ENCODE results near the gene HSF2BP.
"Not testable (repeated sequence)": the region's sequence is repeated elsewhere in the genome, so short reads cannot be mapped to it uniquely, and the experiment has no call there.

HSF2BP gene

DNA sequence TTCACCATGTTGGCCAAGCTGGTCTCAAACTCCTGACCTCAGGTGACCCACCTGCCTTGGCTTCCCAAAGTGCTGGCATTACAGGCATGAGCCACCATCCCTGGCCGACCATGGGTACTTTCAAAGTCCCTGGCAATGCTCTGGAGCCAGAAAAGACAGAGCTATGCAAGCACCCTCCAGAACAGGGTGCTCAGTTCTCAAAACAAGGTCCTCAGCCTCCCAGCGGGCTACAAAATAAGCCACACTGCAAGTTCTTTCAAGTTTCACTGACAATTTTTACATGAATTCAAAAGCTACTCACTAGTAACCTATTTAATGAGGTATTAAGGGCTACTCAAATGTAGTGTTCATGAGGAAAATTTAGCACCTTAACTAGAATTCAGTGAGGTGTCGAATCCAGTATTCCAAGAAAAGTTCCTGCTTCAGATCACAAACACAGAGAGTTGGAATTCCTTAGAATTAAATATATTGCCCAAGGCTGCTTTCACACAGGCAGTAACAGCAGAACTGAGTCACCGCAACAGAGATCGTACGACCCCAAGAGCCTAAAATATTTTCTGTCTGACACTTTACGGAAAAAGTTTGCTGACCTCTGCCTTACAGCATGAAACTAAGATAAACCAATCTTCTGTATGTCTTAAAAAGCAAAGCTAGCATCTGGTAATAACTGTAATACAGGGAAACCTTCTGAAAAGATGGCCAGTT lies 60.7 kb downstream of the HSF2BP start:
- no peak for DNase-seq (ENCODE audit: low read depth in 3 of 3, low spot score in 1 of 3)

DNA sequence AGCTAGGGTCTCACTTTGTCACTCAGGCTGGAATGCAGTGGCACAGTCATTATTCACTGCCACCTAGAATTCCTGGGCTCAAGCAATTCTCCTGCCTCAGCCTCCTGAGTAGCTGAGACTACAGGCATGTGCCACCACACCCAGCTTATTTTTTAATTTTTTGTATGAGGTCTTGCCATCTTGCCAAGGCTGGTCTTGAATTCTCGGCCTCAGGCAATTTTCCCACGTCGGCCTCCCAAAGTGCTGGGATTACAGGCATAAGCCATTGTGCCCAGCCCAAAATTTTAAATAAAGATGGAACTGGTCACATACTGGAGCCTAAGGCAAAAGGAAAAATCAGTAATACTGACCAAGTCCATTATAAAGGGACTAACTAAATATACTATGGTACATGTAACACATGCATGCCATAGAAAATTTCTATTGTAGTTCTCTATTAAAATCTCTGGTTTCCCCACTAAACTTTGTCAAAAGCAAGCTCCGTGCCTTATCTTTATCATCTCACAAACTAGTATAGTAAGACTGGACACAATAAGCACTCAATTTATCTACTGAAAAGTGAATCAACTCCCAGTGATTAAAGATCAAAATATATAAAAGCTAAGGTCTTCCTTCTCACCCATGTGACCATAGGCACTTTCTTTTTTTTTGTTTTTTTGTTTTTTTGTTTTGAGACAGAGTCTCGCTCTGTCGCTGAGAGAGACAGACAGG lies 61.6 kb downstream of the HSF2BP start:
- no peak for DNase-seq (ENCODE audit: low read depth in 3 of 3, low spot score in 1 of 3)

DNA sequence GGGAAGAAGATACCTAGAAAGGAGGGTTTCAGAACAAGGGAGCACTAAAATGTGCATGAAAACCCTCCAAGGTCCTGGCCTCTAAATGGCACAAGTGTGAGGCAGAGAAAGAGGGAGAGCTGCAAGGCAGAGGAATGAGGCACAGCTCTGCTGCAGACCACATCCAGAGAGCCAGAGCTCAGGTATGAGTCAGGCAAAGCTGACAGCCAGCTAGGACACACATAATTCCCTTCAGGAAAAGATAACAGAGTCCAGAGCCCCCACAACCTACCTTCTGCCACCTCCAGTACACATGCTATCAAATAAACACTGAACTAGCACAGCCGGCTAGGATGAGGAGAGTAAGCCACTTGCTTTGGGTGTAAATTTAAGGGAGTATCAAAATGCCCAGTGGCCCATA lies 62.2 kb downstream of the HSF2BP start:
- DNase-seq (ENCODE audit: low read depth in 3 of 3, low spot score in 1 of 3), result no peak

DNA sequence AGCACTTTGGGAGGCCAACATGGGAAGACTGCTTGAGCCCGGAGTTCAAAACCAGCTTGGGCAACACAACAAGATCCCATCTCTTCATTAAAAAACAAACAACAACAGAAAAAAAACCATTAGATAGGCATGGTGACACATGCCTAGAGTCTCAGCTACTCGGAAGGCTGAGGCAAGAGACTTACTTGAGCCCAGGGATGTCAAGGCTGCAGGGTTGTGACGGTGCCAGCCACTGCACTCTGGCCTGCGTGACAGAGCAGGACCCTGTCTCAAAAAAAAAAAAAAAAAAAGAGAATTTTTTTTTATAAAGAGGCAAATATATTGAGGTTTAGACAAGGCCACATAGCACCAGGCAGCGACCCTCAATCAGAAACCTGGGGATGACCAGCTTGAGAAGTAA lies 62.7 kb downstream of the HSF2BP start:
- DNase-seq (ENCODE audit: low read depth in 3 of 3, low spot score in 1 of 3), result no peak

DNA sequence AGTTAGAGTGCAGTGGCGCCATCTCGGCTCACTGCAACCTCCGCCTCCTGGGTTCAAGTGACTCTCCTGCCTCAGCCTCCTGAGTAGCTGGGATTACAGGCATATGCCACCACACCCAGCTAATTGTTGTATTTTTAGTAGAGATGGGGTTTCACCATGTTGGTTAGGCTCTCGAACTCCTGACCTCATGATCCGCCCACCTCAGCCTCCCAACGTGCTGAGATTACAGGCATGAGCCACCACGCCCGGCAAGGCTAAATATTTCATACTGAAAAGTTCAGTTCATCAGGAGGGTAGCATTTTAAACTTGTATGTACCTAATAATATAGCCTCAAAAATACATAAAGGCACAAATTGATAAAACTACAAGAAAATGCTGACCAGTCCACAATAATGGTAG lies 63.5 kb downstream of the HSF2BP start:
- DNase-seq (ENCODE audit: low read depth in 3 of 3, low spot score in 1 of 3), result not testable (repeated sequence)

DNA sequence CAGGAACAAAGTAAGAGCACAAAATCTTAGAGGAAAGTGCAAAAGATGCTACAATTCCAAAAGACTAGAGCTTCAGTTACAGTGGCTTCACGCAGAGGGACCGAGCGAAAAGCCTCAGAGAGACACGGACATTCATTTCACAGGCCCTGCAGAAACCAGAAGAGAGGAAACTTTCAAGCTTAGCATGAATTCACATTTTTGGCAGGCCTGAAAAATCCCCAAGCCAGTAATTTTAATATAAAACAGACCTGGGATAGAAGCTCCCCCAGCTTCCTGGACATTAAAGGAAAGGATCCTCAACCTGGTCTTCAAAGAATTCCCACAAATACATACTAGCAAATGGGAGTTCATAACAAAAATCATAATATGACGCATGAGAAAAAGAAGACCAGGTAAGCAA lies 66.2 kb downstream of the HSF2BP start:
- DNase-seq (ENCODE audit: low read depth in 3 of 3, low spot score in 1 of 3), result no peak

DNA sequence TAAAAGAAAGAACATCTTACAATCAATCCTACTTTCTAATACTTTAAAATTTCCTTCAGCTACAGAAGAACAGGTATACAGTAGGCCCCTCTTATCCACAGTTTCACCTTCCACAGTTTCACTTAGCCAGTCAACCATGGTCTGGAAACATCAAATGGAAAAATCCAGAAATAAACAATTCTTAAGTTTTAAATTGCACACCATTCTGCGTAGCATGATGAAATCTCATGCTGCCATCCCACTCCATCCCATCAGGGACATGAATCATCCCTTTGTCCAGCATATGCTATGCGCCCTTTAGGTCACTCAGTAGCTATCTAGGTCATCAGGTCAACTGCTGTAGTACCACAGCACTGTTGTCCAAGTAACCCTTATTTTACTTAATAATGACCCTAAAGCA lies 67.7 kb downstream of the HSF2BP start:
- DNase-seq (ENCODE audit: low read depth in 3 of 3, low spot score in 1 of 3), result no peak

DNA sequence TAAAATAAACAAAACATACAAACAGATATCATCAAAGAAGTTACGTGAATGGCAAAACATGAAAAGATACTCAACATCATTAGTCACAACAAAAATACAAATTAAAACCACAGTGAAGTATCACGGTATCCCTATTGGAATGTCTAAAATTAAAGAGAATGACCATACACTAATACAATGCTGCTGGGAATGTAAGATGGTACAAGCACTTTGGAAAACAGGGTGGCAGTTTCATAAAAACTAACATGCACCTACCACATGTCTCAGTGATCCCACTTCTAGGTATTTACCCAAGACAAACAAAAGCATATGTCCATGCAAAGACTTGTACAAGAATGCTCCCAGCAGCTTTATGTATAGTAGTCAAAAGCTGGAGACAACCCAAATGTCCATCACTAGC lies 69.1 kb downstream of the HSF2BP start:
- DNase-seq (ENCODE audit: low read depth in 3 of 3, low spot score in 1 of 3), result no peak

DNA sequence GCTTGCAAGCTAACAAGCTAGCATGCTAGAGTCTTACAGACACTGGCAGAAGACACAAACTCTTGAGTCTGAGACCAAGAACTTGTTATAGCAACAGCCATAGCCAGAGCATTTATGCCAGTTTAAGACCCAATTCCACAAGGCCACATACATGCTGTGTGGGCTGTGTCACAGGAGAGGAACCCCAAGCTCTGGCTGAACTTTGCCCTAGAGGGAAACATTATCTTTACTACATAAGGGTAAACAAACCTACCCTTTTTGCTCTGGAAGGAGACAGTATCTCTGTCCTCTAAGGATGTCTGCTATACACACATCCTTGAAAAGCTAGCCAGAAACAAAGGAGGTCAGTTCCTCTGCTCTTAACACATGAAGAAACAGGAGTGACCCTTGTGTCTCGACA lies 70.3 kb downstream of the HSF2BP start:
- no peak for DNase-seq (ENCODE audit: low read depth in 3 of 3, low spot score in 1 of 3)

DNA sequence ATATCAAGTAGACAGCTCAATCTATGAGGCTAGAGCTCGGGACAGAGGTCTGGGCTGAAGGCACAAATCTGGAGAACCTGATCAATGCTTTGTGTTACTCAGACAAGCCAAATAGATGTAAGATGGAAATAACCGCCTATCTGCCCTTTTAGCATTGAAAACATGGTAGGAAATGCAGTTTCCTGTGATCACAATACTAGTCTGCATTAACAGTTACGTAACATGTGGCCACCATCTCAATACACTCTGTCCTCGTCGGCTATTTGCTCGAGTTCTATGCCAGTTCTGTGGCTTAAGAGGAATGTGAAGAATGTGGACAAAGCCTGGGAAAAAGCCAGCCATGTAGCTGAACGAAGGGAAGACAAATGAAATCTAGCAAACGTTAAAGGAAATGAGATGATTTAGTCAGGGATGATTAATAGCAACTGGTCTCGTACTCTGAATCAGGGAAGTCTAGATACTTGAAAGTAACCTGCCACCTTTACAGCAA lies 73.3 kb downstream of the HSF2BP start:
- DNase-seq (ENCODE audit: low read depth in 3 of 3, low spot score in 1 of 3), result no peak

DNA sequence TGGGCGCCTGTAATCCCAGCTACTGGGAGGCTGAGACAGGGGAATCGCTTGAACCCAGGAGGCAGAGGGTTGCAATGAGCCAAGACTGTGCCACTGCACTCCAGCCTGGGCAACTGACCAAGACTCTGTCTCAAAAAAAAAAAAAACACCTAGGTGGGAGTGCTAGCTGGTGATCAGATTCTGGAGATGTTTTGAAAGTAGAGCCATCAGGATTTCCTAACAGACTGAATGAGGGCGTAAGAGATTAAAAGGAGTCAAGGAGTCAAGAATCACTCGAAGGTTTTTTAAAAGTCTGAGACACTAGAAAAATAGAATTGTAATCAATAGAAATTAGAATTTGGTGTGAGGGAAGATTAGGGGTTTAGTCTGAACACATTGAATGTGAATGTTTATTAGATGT lies 73.8 kb downstream of the HSF2BP start:
- DNase-seq (ENCODE audit: low read depth in 3 of 3, low spot score in 1 of 3), result no peak

DNA sequence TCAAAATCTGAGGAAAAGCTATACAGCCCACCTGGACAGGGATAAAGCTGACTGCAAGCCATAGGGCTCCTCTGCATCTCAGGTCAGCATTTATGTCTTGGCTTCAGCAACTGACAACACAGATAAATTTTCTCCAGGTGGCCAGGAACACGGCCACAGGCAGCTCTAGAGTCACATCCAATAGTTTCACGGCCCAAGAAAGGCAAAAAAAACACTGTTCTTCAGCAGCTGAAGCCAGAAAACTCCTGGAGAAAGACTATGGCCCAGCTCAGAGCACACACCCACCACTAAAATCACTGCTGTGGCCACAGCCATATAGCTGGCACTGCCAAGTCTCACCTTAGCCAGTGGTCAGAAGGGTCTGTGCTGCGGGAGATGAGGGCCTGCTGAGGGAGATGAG lies 77.8 kb downstream of the HSF2BP start:
- no peak for DNase-seq (ENCODE audit: low read depth in 3 of 3, low spot score in 1 of 3)

DNA sequence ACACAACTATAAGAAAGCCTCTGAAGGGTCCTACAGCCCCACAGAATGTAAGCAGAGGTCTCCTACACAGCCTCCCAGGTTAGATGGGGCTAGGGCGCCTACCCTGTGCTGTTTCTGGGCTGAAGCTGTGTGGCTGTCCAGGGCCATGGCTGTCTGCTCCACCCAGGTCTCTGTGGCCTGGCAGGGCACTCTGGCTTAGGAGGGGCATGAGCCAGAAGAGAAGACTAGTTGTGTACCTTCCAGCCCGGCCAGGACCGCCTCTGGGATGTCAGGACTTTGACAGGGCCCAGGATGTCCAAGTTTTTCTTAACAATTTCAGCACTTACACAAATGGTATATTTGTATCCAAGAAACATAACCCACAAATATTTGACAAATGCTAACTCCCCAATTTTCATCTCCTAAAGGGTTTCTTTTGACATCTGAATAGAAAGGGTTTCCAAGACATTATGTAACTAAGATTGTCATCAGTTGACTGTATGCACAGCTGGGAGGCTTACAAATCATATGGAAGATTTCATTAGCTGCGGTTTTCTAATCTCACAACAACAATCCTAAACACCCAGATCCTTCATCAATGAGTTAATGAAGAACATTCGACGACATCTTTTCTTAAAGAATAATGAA lies 80.5 kb downstream of the HSF2BP start:
- no peak for DNase-seq (ENCODE audit: low read depth in 3 of 3, low spot score in 1 of 3)

DNA sequence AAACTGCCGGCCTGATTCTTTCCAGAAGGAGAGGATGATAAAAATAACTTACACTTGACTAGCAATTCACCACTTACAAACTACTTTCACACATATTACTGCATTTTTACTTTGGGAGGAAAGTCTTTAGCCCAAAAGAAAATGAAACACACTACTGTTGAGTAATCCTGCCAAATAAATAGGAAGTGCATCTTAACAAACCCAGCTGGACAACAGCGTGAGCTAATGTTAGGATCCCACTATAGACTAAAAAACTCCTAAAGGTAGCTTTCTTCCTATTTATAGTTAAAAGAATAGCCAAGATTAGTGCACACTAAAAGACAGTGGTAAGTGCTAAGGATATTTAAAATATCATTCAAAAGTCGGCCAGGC lies 83.8 kb downstream of the HSF2BP start:
- no peak for DNase-seq (ENCODE audit: low read depth in 3 of 3, low spot score in 1 of 3)

DNA sequence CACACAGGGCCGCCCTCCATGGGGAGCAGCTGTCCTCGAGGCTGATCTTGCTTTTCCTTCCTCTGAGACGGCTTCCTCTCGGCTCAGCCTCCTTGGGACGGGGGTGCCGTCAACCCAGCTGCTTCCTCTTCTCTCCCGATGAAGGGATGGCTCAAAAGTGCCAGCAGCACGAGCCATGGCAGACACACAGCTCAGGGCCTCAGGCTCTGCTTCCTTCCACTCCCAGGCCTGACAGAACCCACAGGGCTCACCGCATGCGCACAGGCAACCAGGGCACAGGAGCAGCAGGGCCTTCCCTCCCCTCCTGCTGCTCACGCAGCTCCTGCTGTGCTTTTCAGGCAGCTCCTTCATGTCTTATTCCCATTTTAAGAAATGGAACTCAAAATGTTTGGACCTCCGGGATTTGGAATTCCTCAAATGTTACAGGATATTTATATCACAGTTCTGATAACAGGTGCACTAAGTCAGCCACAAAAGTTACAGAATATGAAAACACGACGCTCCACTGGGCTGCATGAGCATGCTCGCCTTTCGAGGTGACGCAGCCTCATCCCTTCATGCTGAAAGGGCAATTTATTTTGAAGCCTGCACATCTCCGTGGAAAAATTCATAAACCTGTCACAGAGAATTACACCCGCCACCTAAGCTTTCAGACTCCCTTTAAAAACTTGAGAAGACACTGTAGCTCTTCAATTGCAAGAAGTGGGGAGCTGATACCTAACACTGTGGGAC lies 84.4 kb downstream of the HSF2BP start:
- DNase-seq (ENCODE audit: low read depth in 3 of 3, low spot score in 1 of 3), result no peak

DNA sequence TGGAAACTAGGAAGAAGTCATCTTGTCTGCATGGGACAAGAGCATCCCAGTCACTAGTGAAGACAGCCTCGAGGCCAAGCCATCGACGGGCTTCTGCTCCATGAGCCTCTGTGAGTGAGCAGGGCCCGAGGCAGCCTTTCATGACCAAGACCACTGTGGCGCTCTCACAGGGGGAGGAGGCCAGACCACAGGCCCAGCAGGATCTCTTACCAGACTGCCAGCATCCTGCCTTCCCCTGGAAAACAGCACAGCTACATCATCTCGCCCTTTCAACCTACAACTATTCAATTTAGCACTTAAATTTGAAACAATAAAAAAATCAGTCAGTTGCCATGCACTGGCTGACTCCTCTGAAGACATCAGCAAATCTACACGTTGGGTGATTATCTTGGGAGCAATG lies 85.4 kb downstream of the HSF2BP start:
- no peak for DNase-seq (ENCODE audit: low read depth in 3 of 3, low spot score in 1 of 3)

DNA sequence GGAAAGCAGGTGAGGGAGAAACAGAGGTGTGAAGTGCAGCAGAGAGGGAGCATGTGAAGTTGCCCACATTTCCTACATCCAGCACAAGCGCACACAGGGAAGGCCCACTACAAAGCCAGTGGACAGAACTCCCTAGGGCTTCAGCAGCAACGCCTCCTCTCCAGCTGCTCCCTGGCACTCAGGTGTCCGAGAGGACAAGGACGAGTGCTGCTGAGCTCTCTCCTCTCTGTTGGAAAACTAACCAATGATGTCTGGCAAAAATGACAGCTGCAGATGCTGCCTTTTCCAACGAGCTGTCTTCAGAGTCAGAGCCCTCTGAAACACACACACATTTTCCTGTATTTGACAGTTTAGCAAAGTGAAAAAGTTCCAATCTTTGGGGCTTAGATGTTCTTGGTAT lies 86.8 kb downstream of the HSF2BP start:
- DNase-seq (ENCODE audit: low read depth in 3 of 3, low spot score in 1 of 3), result no peak

DNA sequence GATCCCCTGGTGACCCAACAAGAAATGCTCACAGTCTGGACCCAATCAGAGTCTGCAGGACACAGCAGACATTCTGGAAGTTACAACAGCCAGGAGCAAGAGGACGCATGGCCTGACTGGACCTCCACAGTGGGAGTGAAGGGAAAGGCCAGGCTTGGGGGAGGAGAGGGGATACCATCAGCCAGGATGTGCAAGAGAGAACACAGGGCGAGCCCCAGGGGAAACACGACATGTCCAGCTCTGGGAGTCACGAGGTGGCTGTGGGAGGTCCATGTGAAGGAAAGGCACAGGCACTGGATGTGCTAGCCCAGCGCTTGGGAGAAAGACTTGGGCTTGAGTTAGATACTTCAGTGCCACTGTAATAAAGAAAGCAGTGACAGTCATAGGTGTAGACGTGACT lies 87.3 kb downstream of the HSF2BP start:
- DNase-seq (ENCODE audit: low read depth in 3 of 3, low spot score in 1 of 3), result no peak

DNA sequence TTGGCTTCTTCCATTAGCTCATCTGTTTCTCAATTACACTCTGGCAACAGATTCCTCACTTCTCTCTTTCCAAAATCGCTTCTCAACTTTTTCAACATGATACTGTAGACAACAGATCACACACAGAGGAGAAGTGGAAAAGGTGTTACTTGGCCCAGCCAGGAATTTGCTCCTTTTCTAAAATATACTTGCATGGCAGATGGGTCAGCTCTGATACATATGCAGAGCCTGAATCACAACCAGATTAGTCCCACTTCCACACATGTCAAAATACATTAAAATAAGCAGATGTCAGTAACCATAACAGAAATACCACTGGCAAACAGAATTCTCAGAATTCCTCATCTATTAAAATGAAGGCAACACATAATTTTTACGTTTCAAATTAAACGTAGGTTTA lies 89.1 kb downstream of the HSF2BP start:
- not testable (repeated sequence) for DNase-seq (ENCODE audit: low read depth in 3 of 3, low spot score in 1 of 3)

DNA sequence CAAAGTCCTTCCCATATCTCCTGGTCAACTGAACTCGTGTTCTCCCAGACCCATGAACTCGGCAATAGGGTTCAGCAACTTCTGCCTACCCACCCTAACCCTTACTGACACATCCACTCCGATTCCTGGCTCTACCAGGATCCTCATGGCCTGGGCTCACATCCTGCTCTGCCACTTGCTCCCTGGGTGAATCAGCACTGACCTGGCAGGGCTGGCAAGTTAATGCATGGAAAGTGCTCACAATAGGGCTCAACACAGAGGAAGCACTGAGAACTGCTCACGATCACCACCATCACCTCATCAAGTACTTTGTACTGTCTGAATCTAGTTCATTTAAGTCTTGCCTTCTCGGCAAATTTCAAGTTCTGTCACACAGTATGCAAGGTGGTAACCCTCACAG lies 96.8 kb downstream of the HSF2BP start:
- not testable (repeated sequence) for DNase-seq (ENCODE audit: low read depth in 3 of 3, low spot score in 1 of 3)

DNA sequence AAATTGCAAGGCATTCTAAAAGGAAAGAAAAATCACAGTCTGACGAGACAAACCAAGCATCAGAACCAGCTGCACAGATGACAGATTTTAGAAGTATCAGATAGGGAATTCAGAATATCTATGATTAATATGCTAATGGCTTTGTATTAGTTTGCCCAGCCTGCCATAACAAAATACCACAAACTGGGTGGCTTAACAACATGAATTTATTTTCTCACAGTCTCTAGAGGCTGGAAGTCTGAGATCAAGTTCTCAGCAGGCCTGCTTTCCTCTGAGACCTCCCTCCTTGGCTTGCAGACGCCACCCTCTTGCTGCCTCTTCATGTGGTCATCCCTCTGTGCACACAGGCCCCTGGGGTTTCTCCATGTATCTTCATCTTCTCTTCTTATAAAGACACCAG lies 118.7 kb downstream of the HSF2BP start:
- not testable (repeated sequence) for DNase-seq (ENCODE audit: low read depth in 3 of 3, low spot score in 1 of 3)
